ENCODE data around the gene NGEF.
A peak's percentile ranks its signal among the peaks of the same experiment; 100 is the strongest.

The NGEF gene

GRCh38 chr2:232900811-232901735, 112.0 kb downstream of the NGEF start:
- no peak for DNase-seq (ENCODE audit: low read depth in 2 of 2)

DNA sequence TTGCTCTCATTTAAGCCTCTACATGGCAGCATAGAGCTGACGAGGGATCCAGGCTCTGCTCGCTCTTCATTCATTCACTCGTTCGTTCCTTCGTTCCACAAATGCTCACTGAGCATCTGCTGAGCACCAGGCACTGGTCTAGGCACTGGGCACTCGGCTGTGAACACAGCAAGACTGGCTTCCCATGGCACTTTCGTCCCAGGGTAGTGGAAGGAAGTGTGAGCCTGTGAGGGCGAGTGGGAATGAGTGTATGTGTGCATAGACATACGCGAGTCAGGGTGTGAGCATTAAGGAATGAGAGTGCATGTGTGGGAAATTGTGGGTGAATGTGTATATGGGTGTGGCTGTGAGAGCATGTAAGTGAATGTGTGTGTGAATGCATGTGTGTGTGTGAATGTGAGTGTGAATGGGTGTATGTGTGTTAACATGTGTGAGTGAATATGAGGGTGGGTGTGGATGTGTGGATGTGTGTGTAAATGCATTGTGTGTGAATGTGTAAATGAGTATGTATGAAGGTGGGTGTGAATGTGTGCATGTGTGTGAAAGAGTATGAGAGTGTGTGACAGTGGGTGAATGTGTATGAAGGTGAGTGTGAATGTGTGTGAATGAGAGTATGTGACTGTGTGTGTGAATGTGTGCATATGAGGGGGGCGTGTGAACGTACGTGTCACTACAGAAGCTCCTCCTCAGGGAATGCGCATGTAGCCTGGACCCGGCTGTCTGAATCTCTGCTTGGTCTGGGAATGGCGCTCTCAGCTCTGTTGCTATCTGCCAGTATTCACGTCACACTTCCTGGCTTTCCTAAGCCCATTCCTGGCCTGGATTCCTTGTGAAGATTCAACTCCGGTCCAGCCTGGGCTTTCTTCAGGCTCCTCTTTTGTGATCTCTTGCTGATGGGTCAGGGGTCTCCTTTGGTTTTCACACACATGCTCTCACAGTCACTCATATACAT, 114.2 kb downstream of the NGEF start:
- no peak for DNase-seq (ENCODE audit: low read depth in 2 of 2)

DNA sequence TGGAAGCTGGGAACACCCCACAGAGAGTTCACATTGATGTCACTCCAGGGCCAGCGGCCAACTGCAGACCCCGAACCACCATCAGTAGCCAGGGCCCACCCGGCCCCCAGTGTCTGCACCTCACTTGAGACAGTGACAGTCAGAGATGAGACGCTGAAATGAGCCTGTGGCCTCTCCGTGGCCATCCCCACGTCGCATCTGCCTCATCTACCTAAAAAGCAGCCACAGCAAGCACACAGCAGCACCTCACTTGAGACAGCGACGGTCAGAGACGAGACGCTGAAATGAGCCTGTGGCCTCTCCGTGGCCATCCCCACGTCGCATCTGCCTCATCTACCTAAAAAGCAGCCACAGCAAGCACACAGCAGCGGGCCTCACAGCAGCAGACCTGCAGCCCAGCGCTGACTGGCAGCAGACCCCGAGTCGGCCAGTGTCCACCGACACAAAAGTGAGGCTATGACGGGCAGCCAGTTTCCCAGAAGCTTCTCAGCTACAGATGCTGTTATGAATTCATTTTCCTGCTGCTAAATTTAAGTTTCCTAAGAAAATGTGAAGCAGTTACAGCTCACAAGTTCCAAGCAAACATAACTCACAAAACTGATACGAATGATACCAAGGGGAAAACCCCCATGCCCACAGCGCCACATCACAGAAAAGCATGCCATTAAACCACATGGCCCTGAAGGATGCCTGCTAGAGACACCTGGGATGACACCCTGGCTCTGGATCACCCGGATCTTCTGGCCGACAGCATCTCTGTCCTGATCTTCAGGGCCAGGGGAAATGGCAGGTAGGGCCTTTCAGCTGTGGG, 115.3 kb downstream of the NGEF start:
- DNase-seq (ENCODE audit: low read depth in 2 of 2): peak; percentile 53 to 54

DNA sequence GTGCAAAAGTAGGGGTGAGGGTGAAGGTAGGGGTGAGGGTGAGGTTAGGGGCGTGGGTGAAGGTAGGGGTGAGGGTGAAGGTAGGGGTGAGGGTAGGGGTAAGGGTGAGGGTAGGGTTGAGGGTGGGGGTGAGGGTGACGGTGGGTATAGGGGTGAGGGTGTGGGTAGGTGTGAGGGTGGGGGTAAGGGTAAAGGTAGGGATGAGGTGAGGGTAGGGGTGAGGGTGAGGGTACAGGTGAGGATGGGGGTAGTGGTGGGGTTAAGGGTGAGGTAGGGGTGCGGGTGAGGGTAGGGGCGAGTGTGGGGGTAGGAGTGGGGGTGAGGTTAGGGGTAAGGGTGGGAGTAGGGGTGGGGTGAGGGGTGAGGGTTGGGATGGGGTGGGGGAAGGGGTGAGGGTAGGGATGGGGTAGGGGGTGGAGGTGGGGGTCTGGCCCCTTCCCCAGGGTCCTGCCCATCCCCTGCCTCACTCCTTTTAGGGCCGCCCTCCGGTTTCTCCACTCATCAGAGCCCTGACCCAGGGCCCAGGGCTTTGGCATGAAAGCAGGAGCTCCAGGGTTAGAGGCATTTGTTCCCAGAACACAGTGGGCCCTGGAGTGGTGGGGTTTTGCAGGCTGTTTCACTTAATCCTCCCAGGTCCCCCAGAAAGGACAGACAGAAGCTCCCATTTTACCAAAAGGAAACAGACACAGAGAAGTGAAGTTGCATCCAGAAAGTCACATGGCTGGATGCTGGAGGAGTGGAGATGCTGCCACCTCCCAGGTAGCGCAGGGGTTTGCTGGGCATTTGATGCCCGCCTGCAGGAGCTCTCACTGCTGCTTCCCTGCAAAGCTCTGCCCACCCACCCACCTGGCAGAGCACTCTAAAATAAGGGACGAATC, 116.1 kb downstream of the NGEF start:
- no peak for DNase-seq (ENCODE audit: low read depth in 2 of 2)

DNA sequence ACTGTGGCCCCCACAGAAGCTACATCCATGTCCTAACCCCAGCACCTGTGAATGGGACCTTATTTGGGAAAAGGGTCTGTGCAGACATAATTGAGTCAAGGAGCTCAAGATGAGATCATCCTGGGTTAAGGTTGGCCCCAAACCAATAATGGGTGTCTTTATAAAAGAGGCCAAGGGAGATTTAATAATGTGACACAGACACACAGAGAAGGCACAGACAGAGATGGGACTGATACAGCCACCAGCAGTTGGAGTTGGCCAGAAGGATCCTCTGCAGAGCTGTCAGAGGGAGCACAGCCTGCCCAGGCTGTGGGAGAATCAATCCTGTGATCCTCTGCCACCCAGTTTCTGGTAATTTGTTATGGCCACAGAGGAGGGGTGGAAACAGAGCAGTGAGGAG, 116.9 kb downstream of the NGEF start:
- DNase-seq (ENCODE audit: low read depth in 2 of 2): no peak

DNA sequence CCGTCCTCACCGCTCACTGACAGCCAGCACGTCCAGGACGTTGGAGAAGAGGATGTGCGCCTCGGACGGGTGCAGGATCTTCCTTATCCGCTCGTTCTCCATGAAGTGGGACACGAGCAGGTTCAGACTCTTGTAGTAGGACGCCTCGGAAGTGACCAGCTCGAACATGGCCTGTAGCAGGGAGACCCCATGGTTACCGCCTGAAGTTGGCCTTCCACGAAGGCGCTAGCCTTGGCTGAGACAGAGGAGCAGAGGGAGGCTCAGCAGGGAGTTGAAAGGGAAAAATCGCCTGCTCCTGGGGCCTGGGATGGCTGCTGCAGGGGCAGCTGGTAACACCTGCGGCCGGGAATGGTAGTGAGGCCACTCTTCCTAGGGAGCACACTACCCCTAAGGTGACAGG, 118.3 kb downstream of the NGEF start:
- DNase-seq (ENCODE audit: low read depth in 2 of 2): no peak

DNA sequence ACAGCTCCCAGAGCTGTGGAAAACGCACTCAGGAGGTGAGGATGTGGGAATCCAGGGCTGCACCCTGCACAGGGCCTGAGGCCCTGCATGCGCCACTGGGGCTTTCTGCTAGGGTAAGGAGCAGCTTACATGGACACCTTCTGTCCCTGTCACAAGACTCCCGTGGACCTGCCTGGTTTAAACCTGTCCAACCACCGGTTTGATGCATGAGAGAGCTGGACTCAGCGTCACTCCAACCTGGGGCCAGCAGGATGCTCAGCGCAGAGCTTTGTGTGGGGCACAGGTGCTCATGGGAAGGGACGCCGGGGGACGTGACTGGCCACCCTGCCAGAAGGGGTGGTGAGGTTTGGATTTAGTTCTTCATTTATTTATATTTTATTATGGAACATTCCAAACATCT, 118.8 kb downstream of the NGEF start:
- DNase-seq (ENCODE audit: low read depth in 2 of 2): no peak

DNA sequence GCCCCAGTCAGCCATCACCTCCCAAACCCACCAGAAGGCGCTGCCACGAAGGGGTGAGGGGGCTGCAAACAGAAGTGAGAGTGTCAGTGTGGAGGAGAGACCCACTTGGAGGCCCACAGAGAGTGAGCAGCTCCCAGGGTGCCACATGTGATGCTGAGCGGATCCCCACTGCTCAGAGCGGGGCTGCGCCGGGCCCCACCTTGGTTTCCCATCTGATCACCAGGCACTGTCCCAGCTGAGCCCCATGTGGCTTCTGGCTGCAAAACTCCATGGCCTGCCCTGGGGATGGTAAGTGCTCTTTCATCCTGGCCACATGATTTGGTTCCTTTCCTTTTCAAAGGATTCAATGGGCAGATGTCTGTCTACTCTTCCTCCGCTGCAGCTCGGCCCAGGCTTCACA, 119.2 kb downstream of the NGEF start:
- DNase-seq (ENCODE audit: low read depth in 2 of 2): no peak

DNA sequence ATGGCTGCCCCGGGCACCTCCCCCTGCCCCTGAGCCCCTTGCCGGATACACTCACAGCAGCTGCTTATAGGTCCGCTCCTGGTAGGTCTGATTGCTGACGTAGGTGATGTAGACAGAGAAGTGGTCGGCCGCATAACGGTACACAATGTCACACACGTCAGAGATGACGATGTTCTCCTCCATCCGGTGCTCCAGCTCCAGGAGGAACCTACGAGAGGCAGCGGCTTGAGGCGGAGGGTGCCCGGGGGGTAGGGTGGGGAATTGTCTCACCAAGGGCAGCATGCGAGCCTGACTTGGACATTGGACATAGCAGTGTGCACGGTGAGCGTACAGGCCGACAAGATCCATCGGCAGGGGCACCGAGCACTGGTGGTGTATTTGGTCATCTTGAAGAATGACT, 120.2 kb downstream of the NGEF start:
- no peak for DNase-seq (ENCODE audit: low read depth in 2 of 2)

DNA sequence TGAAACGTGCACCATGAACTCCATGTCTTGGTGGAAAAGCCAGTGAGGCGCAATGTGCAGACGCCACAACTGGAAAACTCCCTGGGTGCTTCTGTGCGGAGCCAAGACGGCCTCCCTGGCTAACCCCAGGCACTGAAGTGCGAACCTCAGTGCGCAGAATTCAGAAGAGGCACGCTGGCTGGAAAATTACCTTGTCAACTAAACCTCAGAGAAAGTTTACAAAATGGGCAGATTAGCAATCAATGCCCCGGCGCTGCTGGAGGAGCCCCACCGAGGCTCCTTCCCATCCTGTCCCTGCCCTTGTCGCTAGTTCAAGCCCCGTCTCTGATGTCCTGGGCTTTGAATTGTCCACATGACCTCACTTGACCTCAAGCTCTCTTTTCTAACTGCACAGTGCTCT, 120.8 kb downstream of the NGEF start:
- no peak for DNase-seq (ENCODE audit: low read depth in 2 of 2)

DNA sequence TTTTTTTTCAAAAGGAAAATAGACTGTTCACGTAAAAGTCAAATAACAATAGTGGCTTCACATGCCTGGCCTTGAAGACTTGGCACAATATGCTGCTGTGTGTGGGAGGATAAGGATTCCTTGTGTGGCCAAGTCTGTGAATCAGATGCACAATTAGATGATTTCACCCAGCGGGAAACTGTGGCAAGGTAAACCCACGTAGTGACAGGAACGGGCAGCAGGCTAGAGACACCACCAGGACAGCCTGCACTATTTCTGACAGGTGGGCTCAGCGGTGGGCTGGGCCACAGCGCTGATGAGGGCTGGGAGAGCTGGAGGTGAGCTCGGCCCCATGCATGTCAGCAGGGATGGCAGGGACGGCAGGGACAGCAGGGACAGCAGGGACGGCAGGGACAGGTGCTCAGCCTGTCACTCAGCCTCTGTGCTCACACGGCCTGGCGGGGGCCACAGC, 121.4 kb downstream of the NGEF start:
- no peak for DNase-seq (ENCODE audit: low read depth in 2 of 2)

DNA sequence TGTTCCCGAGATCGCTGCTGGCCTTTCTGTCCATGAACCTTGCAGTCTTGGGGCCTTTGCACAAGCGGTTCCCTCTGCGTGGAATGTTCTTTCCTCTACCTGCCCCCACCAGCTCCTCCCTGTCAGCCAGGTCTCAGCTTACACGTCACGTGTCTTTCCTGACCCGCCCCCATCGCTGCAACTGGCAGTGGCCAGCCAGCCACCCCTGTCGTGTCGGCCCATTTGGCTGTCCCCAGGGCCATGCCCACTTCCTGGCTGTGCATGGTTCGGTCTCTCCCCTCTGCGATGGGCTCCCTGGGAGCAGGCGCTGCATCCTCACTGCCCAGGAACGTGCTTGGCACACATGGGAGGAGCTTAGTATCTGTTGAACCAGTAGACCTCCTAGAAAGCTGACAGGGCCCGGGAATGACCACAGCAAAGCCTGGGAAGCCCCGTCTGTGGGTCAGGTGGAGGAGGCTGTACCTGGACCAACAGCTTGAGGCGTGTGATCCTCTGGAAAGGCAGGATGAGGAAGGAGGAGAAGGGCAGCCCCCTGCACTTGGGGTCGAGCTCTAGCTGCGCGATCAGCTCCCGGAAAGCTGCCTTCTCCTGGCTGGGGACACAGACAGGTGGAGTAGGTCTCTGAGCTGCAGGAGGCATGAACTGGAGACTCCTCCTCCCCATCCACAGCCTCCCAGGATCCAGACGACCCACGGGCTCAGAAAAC, 122.0 kb downstream of the NGEF start:
- DNase-seq (ENCODE audit: low read depth in 2 of 2): no peak

GRCh38 chr2:232890536-232890895, 122.5 kb downstream of the NGEF start:
- no peak for DNase-seq (ENCODE audit: low read depth in 2 of 2)

DNA sequence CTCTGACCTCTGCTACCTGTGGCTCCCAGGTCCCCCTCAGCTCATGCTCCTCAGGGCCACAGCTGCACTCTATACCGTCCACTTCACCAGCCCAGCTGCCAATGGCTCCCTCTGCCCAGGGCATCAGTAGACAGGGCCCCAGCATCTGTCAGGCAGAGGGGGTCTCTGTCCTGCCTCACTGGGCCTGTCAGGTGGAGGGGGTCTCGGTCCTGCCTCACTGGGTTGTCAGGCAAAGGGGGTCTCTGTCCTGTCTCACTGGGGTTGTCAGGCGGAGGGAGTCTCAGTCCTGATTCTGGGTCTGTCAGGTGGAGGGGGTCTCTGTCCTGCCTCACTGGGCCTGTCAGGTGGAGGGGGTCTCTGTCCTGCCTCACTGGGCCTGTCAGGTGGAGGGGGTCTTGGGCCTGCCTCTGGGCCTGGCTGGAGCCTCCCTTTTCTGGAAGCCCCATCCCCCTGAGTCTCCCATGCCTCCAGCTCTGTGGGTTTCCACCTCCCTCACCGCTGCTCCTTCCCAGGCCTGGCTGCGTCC, 123.1 kb downstream of the NGEF start:
- no peak for DNase-seq (ENCODE audit: low read depth in 2 of 2)

- no peak for DNase-seq (ENCODE audit: low read depth in 2 of 2)
Observed at GRCh38 chr2:232888839-232889529, 124.1 kb downstream of the NGEF start.

DNA sequence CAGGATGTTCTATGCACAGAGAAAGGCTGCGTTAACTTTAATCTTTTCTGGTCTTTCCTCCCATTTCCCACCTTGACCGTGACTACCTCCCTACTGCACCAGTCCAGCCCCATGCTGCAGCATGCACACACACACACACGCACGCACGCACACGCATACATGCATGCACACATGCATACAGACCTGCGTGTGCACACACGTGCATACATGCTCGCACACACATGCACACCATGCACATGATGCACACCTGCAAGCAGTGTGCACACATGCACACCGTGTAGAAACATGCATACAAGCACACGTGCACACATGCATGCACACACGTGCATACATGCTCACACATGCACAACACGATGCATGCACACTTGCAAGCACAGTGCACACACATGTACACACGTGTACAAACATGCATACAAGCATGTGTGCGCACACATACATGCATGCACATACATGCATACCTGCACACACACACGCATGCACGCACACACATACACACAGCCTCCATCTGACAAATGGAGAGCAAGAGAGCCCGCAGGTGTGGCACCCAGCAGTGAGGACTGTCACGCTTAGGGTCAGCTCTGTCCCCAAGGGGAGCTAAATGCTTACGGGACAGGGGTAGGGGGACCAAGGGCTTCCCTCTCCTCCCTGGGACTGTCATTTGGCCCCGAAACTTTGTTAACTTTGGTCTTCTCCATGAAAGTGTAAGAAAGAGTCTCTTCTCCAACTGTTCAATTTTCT, 124.8 kb downstream of the NGEF start:
- no peak for DNase-seq (ENCODE audit: low read depth in 2 of 2)

DNA sequence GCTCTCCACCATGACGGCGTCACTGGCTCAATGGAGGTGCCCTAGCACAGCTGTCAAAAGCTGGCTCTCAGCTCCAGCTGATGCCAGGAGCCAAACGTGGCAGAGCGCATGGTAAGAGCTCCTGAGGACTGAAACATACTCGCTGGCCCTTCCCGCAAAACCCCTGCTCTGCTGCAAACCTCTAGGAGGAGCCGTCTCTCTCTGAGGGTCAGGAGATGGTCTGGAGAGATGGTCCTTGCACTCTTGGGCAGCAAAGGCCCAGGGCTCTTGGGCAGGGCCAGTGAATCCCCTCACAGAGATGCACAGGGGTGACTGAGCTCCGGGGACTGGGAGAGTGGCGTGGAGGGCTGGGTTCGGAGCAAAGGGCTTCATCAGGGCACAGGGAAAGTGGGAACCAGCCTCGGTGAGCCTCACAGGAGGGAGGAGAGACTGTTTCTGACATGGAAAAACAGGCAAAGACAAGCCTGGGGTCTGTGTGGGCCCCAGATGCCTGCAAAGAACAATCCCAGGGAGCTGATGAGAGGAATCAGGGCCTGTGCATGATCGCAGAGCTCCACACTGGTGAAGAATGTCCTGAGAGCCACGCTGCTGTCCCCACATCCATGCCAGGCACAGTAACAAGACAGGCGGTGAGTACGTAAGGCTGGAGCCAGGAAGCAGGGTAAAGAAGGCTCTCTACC, 125.7 kb downstream of the NGEF start:
- no peak for DNase-seq (ENCODE audit: low read depth in 2 of 2)

- DNase-seq (ENCODE audit: low read depth in 2 of 2): no peak
Observed at GRCh38 chr2:232886632-232887031, 126.4 kb downstream of the NGEF start.

Data from stimulated activated CD4-positive, alpha-beta T cell treated with anti-CD3 and anti-CD28 coated beads, Interleukin-4, amount 100 ng/mL, for 48 hours (primary cell).